Ishikawa (cell line): ENCODE measurements around the gene WSB1.

Experiments
- CEBPB ChIP-seq: IDR thresholded peaks from 2 replicates; pipeline ENCODE4 v1.6.1; 2012
- EGR1 ChIP-seq: IDR thresholded peaks from 2 replicates; pipeline ENCODE4 v1.6.1; 2012
- RAD21 ChIP-seq: IDR thresholded peaks from 2 replicates; pipeline ENCODE4 v1.6.1; 2012; ENCODE audit warnings: low read depth
- TAF1 ChIP-seq: IDR thresholded peaks from 2 replicates; pipeline ENCODE4 v1.6.1; 2012; ENCODE audit warnings: low read depth, mild to moderate bottlenecking
- YY1 ChIP-seq: IDR thresholded peaks from 2 replicates; pipeline ENCODE4 v1.6.1; 2012; ENCODE audit warnings: low read depth
- TF ChIP-seq, protein P1 (sequence below): IDR thresholded peaks from 2 replicates; pipeline ENCODE4 v1.6.1; 2012; ENCODE audit warnings: low read depth, mild to moderate bottlenecking

Gene WSB1

DNA sequence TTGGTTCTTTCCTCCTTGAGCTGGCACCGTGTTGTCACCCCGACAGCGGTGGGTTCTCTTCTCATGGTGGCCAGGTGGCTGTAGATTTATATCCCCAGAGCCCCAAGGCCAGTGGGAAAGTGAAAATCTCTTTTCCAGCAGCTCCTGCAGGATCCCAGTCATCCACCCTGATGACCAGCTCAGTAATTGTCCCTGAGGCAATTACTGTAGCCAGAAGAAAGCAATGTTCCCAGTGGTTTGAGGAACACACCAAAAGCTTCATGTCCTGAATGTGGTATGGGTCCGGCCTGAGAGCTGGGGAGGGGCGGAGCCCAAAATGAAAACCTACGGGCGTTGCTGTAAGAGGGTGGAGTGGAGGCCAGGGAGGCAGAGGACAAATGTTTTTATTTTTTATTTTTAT is 69.0 kb downstream of the WSB1 start:
- no peak for TF ChIP-seq TAF1
- TF ChIP-seq, protein P1, sequence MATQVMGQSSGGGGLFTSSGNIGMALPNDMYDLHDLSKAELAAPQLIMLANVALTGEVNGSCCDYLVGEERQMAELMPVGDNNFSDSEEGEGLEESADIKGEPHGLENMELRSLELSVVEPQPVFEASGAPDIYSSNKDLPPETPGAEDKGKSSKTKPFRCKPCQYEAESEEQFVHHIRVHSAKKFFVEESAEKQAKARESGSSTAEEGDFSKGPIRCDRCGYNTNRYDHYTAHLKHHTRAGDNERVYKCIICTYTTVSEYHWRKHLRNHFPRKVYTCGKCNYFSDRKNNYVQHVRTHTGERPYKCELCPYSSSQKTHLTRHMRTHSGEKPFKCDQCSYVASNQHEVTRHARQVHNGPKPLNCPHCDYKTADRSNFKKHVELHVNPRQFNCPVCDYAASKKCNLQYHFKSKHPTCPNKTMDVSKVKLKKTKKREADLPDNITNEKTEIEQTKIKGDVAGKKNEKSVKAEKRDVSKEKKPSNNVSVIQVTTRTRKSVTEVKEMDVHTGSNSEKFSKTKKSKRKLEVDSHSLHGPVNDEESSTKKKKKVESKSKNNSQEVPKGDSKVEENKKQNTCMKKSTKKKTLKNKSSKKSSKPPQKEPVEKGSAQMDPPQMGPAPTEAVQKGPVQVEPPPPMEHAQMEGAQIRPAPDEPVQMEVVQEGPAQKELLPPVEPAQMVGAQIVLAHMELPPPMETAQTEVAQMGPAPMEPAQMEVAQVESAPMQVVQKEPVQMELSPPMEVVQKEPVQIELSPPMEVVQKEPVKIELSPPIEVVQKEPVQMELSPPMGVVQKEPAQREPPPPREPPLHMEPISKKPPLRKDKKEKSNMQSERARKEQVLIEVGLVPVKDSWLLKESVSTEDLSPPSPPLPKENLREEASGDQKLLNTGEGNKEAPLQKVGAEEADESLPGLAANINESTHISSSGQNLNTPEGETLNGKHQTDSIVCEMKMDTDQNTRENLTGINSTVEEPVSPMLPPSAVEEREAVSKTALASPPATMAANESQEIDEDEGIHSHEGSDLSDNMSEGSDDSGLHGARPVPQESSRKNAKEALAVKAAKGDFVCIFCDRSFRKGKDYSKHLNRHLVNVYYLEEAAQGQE = no peak
- no peak for TF ChIP-seq YY1
- TF ChIP-seq RAD21 = no peak

DNA sequence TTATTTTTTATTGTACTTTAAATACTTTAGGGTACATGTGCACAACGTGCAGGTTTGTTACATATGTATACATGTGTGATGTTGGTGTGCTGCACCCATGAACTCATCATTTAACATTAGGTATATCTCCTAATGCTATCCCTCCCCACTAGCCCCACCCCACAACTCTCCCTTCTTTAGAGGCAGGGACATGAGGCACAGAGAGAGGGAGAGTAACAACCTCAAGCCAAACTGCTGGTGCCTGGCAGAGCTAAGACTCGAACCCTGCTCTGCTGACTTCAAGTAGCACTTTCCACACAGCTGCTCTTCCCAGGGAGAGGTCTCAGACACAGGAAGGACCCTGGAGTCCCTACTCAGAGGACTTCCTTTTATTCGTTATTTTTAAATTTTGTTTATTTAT is 69.4 kb downstream of the WSB1 start:
- TF ChIP-seq, protein P1 = no peak
- TF ChIP-seq CEBPB (no peak), EGR1 (no peak)
